IMR-90 (cell line): Measurements from ENCODE around the gene CTDP1. TPM values are rescaled to one million over a fixed set of nuclear protein-coding genes. Genes with fewer than 3 reads are reported as not detected.

Experiments
- ATAC-seq: fragments of 200-7000 bp; cut with Tn5 transposase; 2 replicates; pipeline ENCODE4 v1.9.1; 2020; ENCODE audit warnings: low read depth, mild to moderate bottlenecking, moderate library complexity
- BruUV-seq: library from RNA; stranded (reverse); fragments of 400-500 nt; replicated peaks from 2 replicates; lab custom pipeline; 2021; lab: Mats Ljungman, UMichigan
- CTCF ChIA-PET: fragments of 300-600 bp; formaldehyde crosslinking; extraction: SDS; loops from one replicate; lab custom pipeline; 2021; ENCODE audit warnings: antibody characterized with exemption; lab: Yijun Ruan, JAX
- POLR2A ChIA-PET: fragments of 300-600 bp; sonication (Branson Sonifier 250); formaldehyde crosslinking; loops from one replicate; lab custom pipeline; 2022; ENCODE audit warnings: antibody characterized with exemption; ENCODE audit not compliant: unreplicated experiment; lab: Charles Lee
- DNase-seq: peaks from one replicate; pipeline ENCODE4 v3.0.0; 2013
- H2AFZ ChIP-seq: replicated peaks from 2 replicates; pipeline ENCODE3; 2013; ENCODE audit warnings: low read length, mild to moderate bottlenecking; ENCODE audit not compliant: poor library complexity
- H2AK5ac ChIP-seq: 2 replicates; pipeline ENCODE4 v1.6.1; 2013; ENCODE audit warnings: low read depth, low read length, inconsistent platforms
- H2AK9ac ChIP-seq: replicated peaks from 2 replicates; pipeline ENCODE3; 2013; ENCODE audit warnings: mild to moderate bottlenecking, low read depth, low read length, moderate library complexity; ENCODE audit not compliant: poor library complexity
- H2BK120ac ChIP-seq: 2 replicates; pipeline ENCODE4 v1.6.1; 2013; ENCODE audit warnings: low read depth, low read length, inconsistent platforms
- H2BK15ac ChIP-seq: 3 replicates; pipeline ENCODE4 v1.6.1; 2013; ENCODE audit warnings: low read depth, low read length, inconsistent platforms
- H2BK20ac ChIP-seq: 2 replicates; pipeline ENCODE4 v1.6.1; 2013; ENCODE audit warnings: low read depth, mild to moderate bottlenecking, inconsistent platforms, low read length, moderate library complexity
- H2BK5ac ChIP-seq: 2 replicates; pipeline ENCODE4 v1.6.1; 2013; ENCODE audit warnings: mild to moderate bottlenecking, low read depth, low read length, inconsistent platforms; ENCODE audit not compliant: poor library complexity, severe bottlenecking
- H3K14ac ChIP-seq: replicated peaks from 2 replicates; pipeline ENCODE4 v1.6.1; 2013; ENCODE audit warnings: low read depth, low read length, inconsistent platforms
- H3K18ac ChIP-seq: 2 replicates; pipeline ENCODE4 v1.6.1; 2013; ENCODE audit warnings: low read depth, low read length, control low read depth
- H3K23ac ChIP-seq: 2 replicates; pipeline ENCODE4 v1.6.1; 2013; ENCODE audit warnings: low read depth, low read length, inconsistent platforms
- H3K27ac ChIP-seq: 2 replicates; pipeline ENCODE4 v1.5.1; 2013; ENCODE audit warnings: mild to moderate bottlenecking, control low read depth, low read length; ENCODE audit not compliant: insufficient read depth
- H3K27me3 ChIP-seq: 2 replicates; pipeline ENCODE4 v1.6.1; 2013; ENCODE audit warnings: low read length; ENCODE audit not compliant: control insufficient read depth, insufficient read depth
- H3K36me3 ChIP-seq: 2 replicates; pipeline ENCODE4 v1.6.1; 2013; ENCODE audit warnings: low read length, mixed read lengths; ENCODE audit not compliant: control insufficient read depth, insufficient read depth
- H3K4ac ChIP-seq: 2 replicates; pipeline ENCODE4 v1.6.1; 2013; ENCODE audit warnings: low read depth, low read length, inconsistent platforms
- H3K4me1 ChIP-seq: 2 replicates; pipeline ENCODE4 v1.6.1; 2013; ENCODE audit warnings: low read length, mixed read lengths; ENCODE audit not compliant: control insufficient read depth, insufficient read depth
- H3K4me2 ChIP-seq: 2 replicates; pipeline ENCODE4 v1.6.1; 2013; ENCODE audit warnings: low read depth, mild to moderate bottlenecking, control low read depth, low read length, moderate library complexity
- H3K4me3 ChIP-seq: 2 replicates; pipeline ENCODE4 v1.5.1; 2013; ENCODE audit warnings: low read depth, mild to moderate bottlenecking, control low read depth, low read length, moderate library complexity; ENCODE audit not compliant: insufficient read depth
- H3K56ac ChIP-seq: 2 replicates; pipeline ENCODE4 v1.6.1; 2013; ENCODE audit warnings: low read length, inconsistent platforms; ENCODE audit not compliant: insufficient read depth; ENCODE audit errors: extremely low read depth
- H3K79me1 ChIP-seq, 2 experiments: 2 replicates each; pipeline ENCODE4 v1.6.1; 2013; ENCODE audit warnings: low read length in 2 of 2, inconsistent platforms in 1 of 2, low read depth in 1 of 2
- H3K9ac ChIP-seq: 2 replicates; pipeline ENCODE4 v1.6.1; 2013; ENCODE audit warnings: low read depth, low read length, control low read depth
- H3K9me1 ChIP-seq: 2 replicates; pipeline ENCODE4 v1.6.1; 2013; ENCODE audit warnings: low read length, inconsistent platforms; ENCODE audit not compliant: insufficient read depth
- H3K9me3 ChIP-seq: 2 replicates; pipeline ENCODE4 v1.6.1; 2013; ENCODE audit warnings: low read length; ENCODE audit not compliant: control insufficient read depth, insufficient read depth
- H4K20me1 ChIP-seq: 2 replicates; pipeline ENCODE4 v1.6.1; 2013; ENCODE audit warnings: low read length, inconsistent platforms; ENCODE audit not compliant: insufficient read depth
- H4K5ac ChIP-seq: 2 replicates; pipeline ENCODE4 v1.6.1; 2013; ENCODE audit warnings: mild to moderate bottlenecking, low read depth, low read length, control low read depth
- H4K8ac ChIP-seq, 2 experiments: 2 replicates each; pipeline ENCODE4 v1.6.1; 2013; ENCODE audit warnings: low read depth in 2 of 2, low read length in 2 of 2, control low read depth in 1 of 2, inconsistent platforms in 1 of 2
- H4K91ac ChIP-seq: 2 replicates; pipeline ENCODE4 v1.6.1; 2013; ENCODE audit warnings: low read depth, low read length, inconsistent platforms; ENCODE audit not compliant: insufficient read depth
- BHLHE40 ChIP-seq: fragments of 150-350 bp; IDR thresholded peaks from 2 replicates; pipeline ENCODE4 v1.6.1; 2016; ENCODE audit warnings: mild to moderate bottlenecking, low read depth, low read length
- CEBPB ChIP-seq: IDR thresholded peaks from 2 replicates; pipeline ENCODE4 v1.6.1; 2012; ENCODE audit warnings: low read depth, low read length, improper control_type of control experiment
- CHD1 ChIP-seq: IDR thresholded peaks from 2 replicates; pipeline ENCODE4 v1.6.1; 2012; ENCODE audit warnings: low read depth, low read length, improper control_type of control experiment
- FOS ChIP-seq: fragments of 150-350 bp; IDR thresholded peaks from 2 replicates; pipeline ENCODE4 v1.6.1; 2016; ENCODE audit warnings: low read depth, low read length
- MAFK ChIP-seq: IDR thresholded peaks from 2 replicates; pipeline ENCODE4 v1.6.1; 2012; ENCODE audit warnings: low read depth, low read length, improper control_type of control experiment
- MAZ ChIP-seq: IDR thresholded peaks from 2 replicates; pipeline ENCODE4 v1.6.1; 2012; ENCODE audit warnings: low read depth, mild to moderate bottlenecking, low read length, improper control_type of control experiment, moderate library complexity, borderline replicate concordance
- MXI1 ChIP-seq: IDR thresholded peaks from 2 replicates; pipeline ENCODE4 v1.6.1; 2012; ENCODE audit warnings: low read depth, mild to moderate bottlenecking, low read length, moderate library complexity, borderline replicate concordance
- NFE2L2 ChIP-seq: fragments of 150-350 bp; IDR thresholded peaks from 2 replicates; pipeline ENCODE4 v1.6.1; 2016; ENCODE audit warnings: low read depth, mild to moderate bottlenecking, low read length
- POLR2A ChIP-seq: IDR thresholded peaks from 2 replicates; pipeline ENCODE4 v1.6.1; 2012; ENCODE audit warnings: mild to moderate bottlenecking, low read depth, low read length
- RAD21 ChIP-seq: IDR thresholded peaks from 2 replicates; pipeline ENCODE4 v1.6.1; 2012; ENCODE audit warnings: low read length, improper control_type of control experiment
- RCOR1 ChIP-seq: IDR thresholded peaks from 2 replicates; pipeline ENCODE4 v1.6.1; 2012; ENCODE audit warnings: mild to moderate bottlenecking, low read length, improper control_type of control experiment; ENCODE audit not compliant: insufficient replicate concordance
- RFX5 ChIP-seq: IDR thresholded peaks from 2 replicates; pipeline ENCODE4 v1.8.0; 2012; ENCODE audit warnings: low read depth, mild to moderate bottlenecking, low read length, moderate library complexity
- SMC3 ChIP-seq: fragments of 150-350 bp; IDR thresholded peaks from 2 replicates; pipeline ENCODE4 v1.6.1; 2016; ENCODE audit warnings: low read depth, mild to moderate bottlenecking, antibody characterized with exemption, low read length, moderate library complexity
- WGBS, 2 experiments: methylation state at CpG; one replicate each; pipeline versions ENCODE4 v1.1.5 to v1.1.7; 2013; ENCODE audit warnings: missing lambda C conversion rate in 2 of 2; ENCODE audit not compliant: insufficient read length in 1 of 2; ENCODE audit errors: extremely low coverage in 2 of 2; 5-methylcytosine and 5-hydroxymethylcytosine counted together
- dilution Hi-C: fragments of 300-500 bp; cut with HindIII; formaldehyde crosslinking; loops from one replicate; pipeline ENCODE4 v1.14.3; 2018; ENCODE audit warnings: low sequenced_read_pairs; ENCODE audit not compliant: unreplicated experiment
- in situ Hi-C: fragments of 300-500 bp; cut with MboI; formaldehyde crosslinking; loops from 3 replicates; pipeline ENCODE4 v1.14.3; 2019; ENCODE audit warnings: low sequenced_read_pairs, inconsistent platforms, mixed read lengths
- intact Hi-C: fragments of 100-400 bp; cut with micrococcal nuclease; formaldehyde crosslinking; loops from 2 replicates; pipeline ENCODE4 v1.10.0; 2022
- polyA plus RNA-seq, 3 experiments: library from polyadenylated mRNA; depleted of rRNA; stranded (reverse); fragments of >200 nt; gene quantifications; 2 replicates each; pipeline ENCODE4 v1.2.3, GENCODE V29; 2012; ENCODE audit warnings: low replicate concordance in 1 of 3
- total RNA-seq: library from RNA; depleted of rRNA; stranded (reverse); fragments of >200 nt; gene quantifications from 2 replicates; pipeline ENCODE4 v1.2.3, GENCODE V29; 2012
- TF ChIP-seq, protein P1 (sequence below): fragments of 150-350 bp; IDR thresholded peaks from 2 replicates; pipeline ENCODE4 v1.6.1; 2016; ENCODE audit warnings: low read depth, mild to moderate bottlenecking, low read length, moderate library complexity, borderline replicate concordance
- TF ChIP-seq, protein P2 (sequence below): conservative IDR thresholded peaks from 2 replicates; pipeline ENCODE4 v1.5.1; 2012; ENCODE audit warnings: mild to moderate bottlenecking, low read depth, low read length, improper control_type of control experiment
- TF ChIP-seq, protein P3 (sequence below): fragments of 150-350 bp; IDR thresholded peaks from 2 replicates; pipeline ENCODE4 v1.6.1; 2017; ENCODE audit warnings: mild to moderate bottlenecking, antibody characterized with exemption, low read length, low read depth

The CTDP1 gene
- total and polyA plus RNA-seq, 2 of the 4 experiments (the other 2 are of a cell fraction): 13.4 to 17.6 TPM

DNA sequence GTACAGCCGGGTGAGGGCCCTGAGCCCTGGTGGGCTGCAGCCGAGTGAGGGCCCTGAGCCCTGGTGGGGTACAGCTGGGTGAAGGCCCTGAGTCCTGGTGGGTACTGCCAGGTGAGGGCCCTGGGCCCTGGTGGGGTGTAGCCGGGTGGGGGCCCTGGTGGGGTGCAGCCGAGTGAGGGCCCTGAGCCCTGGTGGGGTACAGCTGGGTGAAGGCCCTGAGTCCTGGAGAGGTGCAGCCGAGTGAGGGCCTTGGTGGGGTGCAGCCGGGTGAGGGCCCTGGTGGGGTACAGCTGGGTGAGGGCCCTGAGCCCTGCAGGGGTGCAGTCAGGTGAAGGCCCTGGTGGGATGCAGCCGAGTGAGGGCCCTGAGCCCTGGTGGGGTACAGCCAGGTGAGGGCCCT lies 37.5 kb downstream of the CTDP1 start:
- Histone ChIP-seq H2BK15ac (no peak overlapping the region), H3K14ac (no peak overlapping the region), H4K8ac (no peak overlapping the region), H3K9me1 (no peaks in the 10 kb centered on the region; the same call in 1 of the 2 replicates), H3K9me3 (peaks cover 2% of the 10 kb centered on the region; the same call in 1 of the 2 replicates), H3K18ac (no peak overlapping the region), H2BK5ac (no peak overlapping the region), H2BK20ac (no peak overlapping the region), H2AK9ac (no peak overlapping the region), H3K4me3 (no peak overlapping the region), H3K27ac (no peak overlapping the region), H2AFZ (no peak overlapping the region), H2AK5ac (no peak overlapping the region), H3K4me1 (no peaks in the 10 kb centered on the region), H3K4me2 (no peak overlapping the region), H4K91ac (no peak overlapping the region), H3K36me3 (peaks cover 64% of the 10 kb centered on the region), H3K56ac (no peak overlapping the region), H3K23ac (no peak overlapping the region), H4K20me1 (no peaks in the 10 kb centered on the region), H2BK120ac (no peak overlapping the region), H3K9ac (no peak overlapping the region), H3K27me3 (no peaks in the 10 kb centered on the region), H3K4ac (no peak overlapping the region), H4K5ac (no peak overlapping the region), H3K79me1 (peaks cover 7 to 24% of the 10 kb centered on the region in 2 experiments)
- DNase-seq: no peak
- BruUV-seq: no TSS peak
- TF ChIP-seq FOS (no peak), RCOR1 (no peak), RFX5 (no peak), CHD1 (no peak), MAFK (no peak), SMC3 (no peak), RAD21 (no peak), MXI1 (no peak), BHLHE40 (no peak), POLR2A (no peak), NFE2L2 (no peak), MAZ (no peak), CEBPB (no peak)
- TF ChIP-seq, protein P1, sequence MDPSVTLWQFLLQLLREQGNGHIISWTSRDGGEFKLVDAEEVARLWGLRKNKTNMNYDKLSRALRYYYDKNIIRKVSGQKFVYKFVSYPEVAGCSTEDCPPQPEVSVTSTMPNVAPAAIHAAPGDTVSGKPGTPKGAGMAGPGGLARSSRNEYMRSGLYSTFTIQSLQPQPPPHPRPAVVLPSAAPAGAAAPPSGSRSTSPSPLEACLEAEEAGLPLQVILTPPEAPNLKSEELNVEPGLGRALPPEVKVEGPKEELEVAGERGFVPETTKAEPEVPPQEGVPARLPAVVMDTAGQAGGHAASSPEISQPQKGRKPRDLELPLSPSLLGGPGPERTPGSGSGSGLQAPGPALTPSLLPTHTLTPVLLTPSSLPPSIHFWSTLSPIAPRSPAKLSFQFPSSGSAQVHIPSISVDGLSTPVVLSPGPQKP: no peak
- TF ChIP-seq, protein P2, sequence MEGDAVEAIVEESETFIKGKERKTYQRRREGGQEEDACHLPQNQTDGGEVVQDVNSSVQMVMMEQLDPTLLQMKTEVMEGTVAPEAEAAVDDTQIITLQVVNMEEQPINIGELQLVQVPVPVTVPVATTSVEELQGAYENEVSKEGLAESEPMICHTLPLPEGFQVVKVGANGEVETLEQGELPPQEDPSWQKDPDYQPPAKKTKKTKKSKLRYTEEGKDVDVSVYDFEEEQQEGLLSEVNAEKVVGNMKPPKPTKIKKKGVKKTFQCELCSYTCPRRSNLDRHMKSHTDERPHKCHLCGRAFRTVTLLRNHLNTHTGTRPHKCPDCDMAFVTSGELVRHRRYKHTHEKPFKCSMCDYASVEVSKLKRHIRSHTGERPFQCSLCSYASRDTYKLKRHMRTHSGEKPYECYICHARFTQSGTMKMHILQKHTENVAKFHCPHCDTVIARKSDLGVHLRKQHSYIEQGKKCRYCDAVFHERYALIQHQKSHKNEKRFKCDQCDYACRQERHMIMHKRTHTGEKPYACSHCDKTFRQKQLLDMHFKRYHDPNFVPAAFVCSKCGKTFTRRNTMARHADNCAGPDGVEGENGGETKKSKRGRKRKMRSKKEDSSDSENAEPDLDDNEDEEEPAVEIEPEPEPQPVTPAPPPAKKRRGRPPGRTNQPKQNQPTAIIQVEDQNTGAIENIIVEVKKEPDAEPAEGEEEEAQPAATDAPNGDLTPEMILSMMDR: no peak
- TF ChIP-seq, protein P3, sequence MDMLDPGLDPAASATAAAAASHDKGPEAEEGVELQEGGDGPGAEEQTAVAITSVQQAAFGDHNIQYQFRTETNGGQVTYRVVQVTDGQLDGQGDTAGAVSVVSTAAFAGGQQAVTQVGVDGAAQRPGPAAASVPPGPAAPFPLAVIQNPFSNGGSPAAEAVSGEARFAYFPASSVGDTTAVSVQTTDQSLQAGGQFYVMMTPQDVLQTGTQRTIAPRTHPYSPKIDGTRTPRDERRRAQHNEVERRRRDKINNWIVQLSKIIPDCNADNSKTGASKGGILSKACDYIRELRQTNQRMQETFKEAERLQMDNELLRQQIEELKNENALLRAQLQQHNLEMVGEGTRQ: no peak
- POLR2A ChIA-PET: no interaction called here
- 100% methylated on average over 3 of the region's 7 CpGs; no CpG with 5 or more reads in 1 of the 2 experiments for WGBS, 2 experiments
- ATAC-seq: no peak
- in situ Hi-C loops: no loop called here
- dilution Hi-C loops: no loop called here
- intact Hi-C loops: no loop called here
- CTCF ChIA-PET: no interaction called here
